Astrocyte of the spinal cord (primary cell): ENCODE measurements around the gene GRID1.

Experiments used
- DNase-seq: peaks from one replicate; pipeline ENCODE4 v3.0.0; 2011; ENCODE audit warnings: low read depth, low spot score
- H3K4me3 ChIP-seq: 2 replicates; pipeline ENCODE4 v1.5.1; 2011; ENCODE audit warnings: low read depth, mild to moderate bottlenecking, low read length, moderate library complexity
- CTCF ChIP-seq: IDR thresholded peaks from 2 replicates; pipeline ENCODE4 v1.5.1; 2012; ENCODE audit warnings: low read depth, mild to moderate bottlenecking, low read length, inconsistent platforms
- in situ Hi-C: cut with HindIII; loops from 2 replicates; pipeline ENCODE4 v1.10.0; 2017; ENCODE audit warnings: low sequenced_read_pairs

GRID1 gene

GRCh38 chr10:85614981-85615380 is 751.6 kb downstream of the GRID1 start:
- no peak for TF ChIP-seq CTCF
- in situ Hi-C loops = no loop called here
- no peak for DNase-seq
- no peak overlapping the region for H3K4me3 ChIP-seq

- DNase-seq = no peak
- H3K4me3 ChIP-seq = no peak overlapping the region
- in situ Hi-C loops = no loop called here
- no peak for TF ChIP-seq CTCF
Measured at GRCh38 chr10:85614566-85614965, 752.0 kb downstream of the GRID1 start.

GRCh38 chr10:85613391-85613790 is 753.2 kb downstream of the GRID1 start:
- DNase-seq = no peak
- no peak overlapping the region for H3K4me3 ChIP-seq
- in situ Hi-C loops = no loop called here
- TF ChIP-seq CTCF = no peak

- TF ChIP-seq CTCF = no peak
- no peak overlapping the region for H3K4me3 ChIP-seq
- in situ Hi-C loops = no loop called here
- no peak for DNase-seq
Measured at GRCh38 chr10:85612833-85613232, 753.8 kb downstream of the GRID1 start.

- no peak for DNase-seq
- H3K4me3 ChIP-seq = no peak overlapping the region
- in situ Hi-C loops = no loop called here
- no peak for TF ChIP-seq CTCF
Measured at GRCh38 chr10:85612378-85612775, 754.2 kb downstream of the GRID1 start.

- in situ Hi-C loops = no loop called here
- no peak for DNase-seq
- H3K4me3 ChIP-seq = no peak overlapping the region
- no peak for TF ChIP-seq CTCF
Measured at GRCh38 chr10:85611746-85612377, 754.7 kb downstream of the GRID1 start.
